Keratinocyte (primary cell): ENCODE measurements around the gene ZFPL1. TPM values are rescaled to one million over a fixed set of nuclear protein-coding genes. Genes with fewer than 3 reads are reported as not detected.

Experiments used
- DNase-seq: peaks from one replicate; pipeline ENCODE4 v3.0.0-alpha.2; 2011; ENCODE audit warnings: low read depth, missing footprints, low spot score
- FAIRE-seq: peaks from 2 replicates; lab custom pipeline; 2011; peaks lifted over from hg19 to GRCh38; lab: Jason Lieb, UNC
- H2AFZ ChIP-seq: 2 replicates; pipeline ENCODE4 v1.6.0; 2012; ENCODE audit warnings: low read length, control low read depth, inconsistent platforms; ENCODE audit not compliant: control insufficient read depth
- H3K27ac ChIP-seq: 2 replicates; pipeline ENCODE4 v1.5.1; 2011; ENCODE audit warnings: low read length; ENCODE audit not compliant: control insufficient read depth, insufficient read depth
- H3K27me3 ChIP-seq: 3 replicates; pipeline ENCODE4 v1.6.0; 2011; ENCODE audit warnings: low read length; ENCODE audit not compliant: control insufficient read depth, insufficient read depth; ENCODE audit errors: extremely low read depth
- H3K36me3 ChIP-seq, 2 experiments: 2 replicates in 1 of 2; 3 replicates in 1 of 2; pipeline ENCODE4 v1.5.1; 2011; ENCODE audit warnings: low read length in 2 of 2, mild to moderate bottlenecking in 1 of 2; ENCODE audit not compliant: control insufficient read depth in 2 of 2, insufficient read depth in 2 of 2; ENCODE audit errors: extremely low read depth in 1 of 2
- H3K4me1 ChIP-seq: 3 replicates; pipeline ENCODE4 v1.5.1; 2011; ENCODE audit warnings: low read length; ENCODE audit not compliant: control insufficient read depth, insufficient read depth; ENCODE audit errors: extremely low read depth
- H3K4me2 ChIP-seq: 3 replicates; pipeline ENCODE4 v1.6.0; 2011; ENCODE audit warnings: low read depth, low read length; ENCODE audit not compliant: control insufficient read depth, insufficient read depth; ENCODE audit errors: extremely low read depth
- H3K4me3 ChIP-seq, 3 experiments: fragments of 200-600 bp in 1 of 3; sonication (generic) in 1 of 3; 2 replicates in 2 of 3; 3 replicates in 1 of 3; pipeline ENCODE4 v1.5.1; 2011 to 2016; ENCODE audit warnings: low read length in 3 of 3, mild to moderate bottlenecking in 3 of 3, control low read depth in 2 of 3, inconsistent platforms in 1 of 3, low read depth in 1 of 3, mixed read lengths in 1 of 3, mixed run types in 1 of 3, moderate library complexity in 1 of 3; ENCODE audit not compliant: control insufficient read depth in 2 of 3, insufficient read depth in 2 of 3; ENCODE audit errors: extremely low read depth in 1 of 3
- H3K79me2 ChIP-seq: 2 replicates; pipeline ENCODE4 v1.6.0; 2012; ENCODE audit warnings: low read length; ENCODE audit not compliant: control insufficient read depth, insufficient read depth
- H3K9ac ChIP-seq: 3 replicates; pipeline ENCODE4 v1.6.0; 2011; ENCODE audit warnings: low read length; ENCODE audit not compliant: control insufficient read depth, insufficient read depth; ENCODE audit errors: extremely low read depth
- H3K9me1 ChIP-seq: 3 replicates; pipeline ENCODE4 v1.6.0; 2011; ENCODE audit warnings: low read length; ENCODE audit not compliant: control insufficient read depth, insufficient read depth; ENCODE audit errors: extremely low read depth
- H3K9me3 ChIP-seq: 2 replicates; pipeline ENCODE4 v1.5.1; 2012; ENCODE audit warnings: low read depth, low read length; ENCODE audit not compliant: control insufficient read depth
- H4K20me1 ChIP-seq: 3 replicates; pipeline ENCODE4 v1.6.0; 2011; ENCODE audit warnings: low read length; ENCODE audit not compliant: control insufficient read depth, insufficient read depth; ENCODE audit errors: extremely low read depth
- EZH2 ChIP-seq: IDR thresholded peaks from one replicate; pipeline ENCODE4 v1.6.1; 2012; ENCODE audit warnings: inconsistent platforms, mild to moderate bottlenecking, low read length, moderate library complexity
- dilution Hi-C: fragments of 300-500 bp; cut with MboI; formaldehyde crosslinking; loops from one replicate; pipeline ENCODE4 v1.7.0; 2020; ENCODE audit warnings: low sequenced_read_pairs; ENCODE audit not compliant: extremely low pct_ligation_motif_present
- polyA plus RNA-seq, 5 experiments: library from polyadenylated mRNA; depleted of rRNA in 3 of 5; stranded (reverse) in 3 of 5; stranded (forward) in 1 of 5; unstranded in 1 of 5; fragments of >200 nt; gene quantifications; 1 replicate in 1 of 5; 2 replicates in 3 of 5; 3 replicates in 1 of 5; pipeline versions ENCODE4 v1.2.1 to v1.2.3, GENCODE V29; 2011 to 2012; ENCODE audit warnings: missing spikeins in 2 of 5, low read depth in 1 of 5, low replicate concordance in 1 of 5
- TF ChIP-seq, protein P1 (sequence below), 3 experiments: IDR thresholded peaks in 1 of 3; conservative IDR thresholded peaks in 1 of 3; optimal IDR thresholded peaks in 1 of 3; 2 replicates in 2 of 3; 3 replicates in 1 of 3; pipeline versions ENCODE3 to v1.5.1; 2011; ENCODE audit warnings: low read length in 3 of 3, mild to moderate bottlenecking in 3 of 3, moderate library complexity in 2 of 3, control low read depth in 1 of 3, inconsistent platforms in 1 of 3; ENCODE audit not compliant: insufficient read depth in 2 of 3; ENCODE audit errors: extremely low read depth in 1 of 3

ZFPL1 gene
- polyA plus RNA-seq, 1 donor (not counting 4 experiments of a cell fraction or from before 2014, with no cell fraction given) = 15.0 TPM

DNA sequence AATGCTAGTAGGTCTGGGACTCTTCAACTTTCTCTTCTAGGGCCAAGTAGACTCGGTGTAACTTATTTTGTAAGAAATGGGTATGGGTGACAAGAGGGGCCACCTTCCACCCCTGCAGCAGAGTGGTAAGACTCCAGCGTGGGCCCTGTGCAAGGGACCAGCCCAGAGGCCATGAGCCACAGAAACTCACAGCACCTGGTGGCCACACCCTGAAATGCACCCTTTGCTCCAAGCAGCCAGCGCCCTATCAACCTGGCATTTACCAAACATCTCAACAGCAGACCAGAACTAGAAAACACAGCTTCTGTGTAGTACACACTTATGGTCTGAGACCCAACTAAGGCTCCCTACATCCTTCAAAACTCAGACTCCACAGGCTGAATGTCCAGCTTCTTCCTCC lies 5.9 kb upstream of the ZFPL1 start:
- peaks cover 20% of the 10 kb centered on the region for H3K4me1 ChIP-seq
- peaks cover 3% of the 10 kb centered on the region for H3K9me1 ChIP-seq
- no peaks in the 10 kb centered on the region for H3K27me3 ChIP-seq
- DNase-seq (no peak), FAIRE-seq (no peak)
- peak overlapping the region; percentile 41 for H2AFZ ChIP-seq
- peaks cover 39% of the 10 kb centered on the region for H3K79me2 ChIP-seq
- no peaks in the 10 kb centered on the region for H4K20me1 ChIP-seq
- H3K36me3 ChIP-seq = peaks cover 0 to 31% of the 10 kb centered on the region in 2 experiments
- no peak for TF ChIP-seq EZH2
- TF ChIP-seq, protein P1, sequence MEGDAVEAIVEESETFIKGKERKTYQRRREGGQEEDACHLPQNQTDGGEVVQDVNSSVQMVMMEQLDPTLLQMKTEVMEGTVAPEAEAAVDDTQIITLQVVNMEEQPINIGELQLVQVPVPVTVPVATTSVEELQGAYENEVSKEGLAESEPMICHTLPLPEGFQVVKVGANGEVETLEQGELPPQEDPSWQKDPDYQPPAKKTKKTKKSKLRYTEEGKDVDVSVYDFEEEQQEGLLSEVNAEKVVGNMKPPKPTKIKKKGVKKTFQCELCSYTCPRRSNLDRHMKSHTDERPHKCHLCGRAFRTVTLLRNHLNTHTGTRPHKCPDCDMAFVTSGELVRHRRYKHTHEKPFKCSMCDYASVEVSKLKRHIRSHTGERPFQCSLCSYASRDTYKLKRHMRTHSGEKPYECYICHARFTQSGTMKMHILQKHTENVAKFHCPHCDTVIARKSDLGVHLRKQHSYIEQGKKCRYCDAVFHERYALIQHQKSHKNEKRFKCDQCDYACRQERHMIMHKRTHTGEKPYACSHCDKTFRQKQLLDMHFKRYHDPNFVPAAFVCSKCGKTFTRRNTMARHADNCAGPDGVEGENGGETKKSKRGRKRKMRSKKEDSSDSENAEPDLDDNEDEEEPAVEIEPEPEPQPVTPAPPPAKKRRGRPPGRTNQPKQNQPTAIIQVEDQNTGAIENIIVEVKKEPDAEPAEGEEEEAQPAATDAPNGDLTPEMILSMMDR (optimal IDR thresholded peaks at IDR 0.05 in 1 of 3, IDR thresholded peaks at IDR 0.05 in 1 of 3, conservative IDR thresholded peaks at IDR 0.05 in 1 of 3; ENCODE audit: extremely low read depth in 1 of 3, insufficient read depth in 2 of 3, low read length in 3 of 3) = peak; percentile 83 to 86 (median 85)
- dilution Hi-C loops = no loop called here
- no peak overlapping the region for H3K4me3 ChIP-seq
- H3K4me2 ChIP-seq = no peak overlapping the region
- H3K9me3 ChIP-seq = no peaks in the 10 kb centered on the region
- no peak overlapping the region for H3K27ac ChIP-seq
- no peak overlapping the region for H3K9ac ChIP-seq

DNA sequence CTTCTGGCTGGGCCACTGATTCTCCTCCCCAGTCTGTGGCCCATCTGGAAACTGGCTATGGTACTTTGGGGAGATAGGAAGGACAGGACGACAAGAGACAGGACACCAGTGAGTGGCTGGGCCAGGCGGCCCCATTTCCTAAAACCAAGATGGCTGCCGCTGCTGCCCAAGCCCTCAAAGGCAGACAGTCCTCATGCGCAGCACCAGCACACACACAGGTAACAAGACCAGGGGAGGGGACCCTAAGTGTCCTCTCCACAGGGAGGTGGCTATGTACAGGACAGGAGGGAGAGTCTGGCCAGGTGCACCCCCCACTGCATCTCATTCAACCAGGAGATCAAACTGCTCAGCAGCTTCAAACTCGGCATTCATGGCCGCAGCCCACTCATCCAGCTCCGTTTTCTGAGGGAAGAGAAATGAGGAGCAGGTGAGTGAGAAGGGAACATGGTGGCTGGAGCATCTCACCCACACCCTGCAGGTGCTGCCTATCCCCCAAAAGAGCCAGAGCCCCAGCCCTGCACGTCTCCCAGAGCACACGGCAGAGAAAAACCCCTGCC lies 5.2 kb upstream of the ZFPL1 start:
- TF ChIP-seq EZH2 = no peak
- TF ChIP-seq, protein P1 (optimal IDR thresholded peaks at IDR 0.05 in 1 of 3, IDR thresholded peaks at IDR 0.05 in 1 of 3, conservative IDR thresholded peaks at IDR 0.05 in 1 of 3; ENCODE audit: extremely low read depth in 1 of 3, insufficient read depth in 2 of 3, low read length in 3 of 3) = no peak
- Histone ChIP-seq H3K27ac (no peak overlapping the region), H3K27me3 (no peaks in the 10 kb centered on the region), H3K36me3 (peaks cover 0 to 31% of the 10 kb centered on the region in 2 experiments), H3K9ac (no peak overlapping the region), H3K9me3 (no peaks in the 10 kb centered on the region), H3K79me2 (peaks cover 46% of the 10 kb centered on the region), H3K9me1 (peaks cover 3% of the 10 kb centered on the region), H3K4me2 (no peak overlapping the region), H2AFZ (no peak overlapping the region), H4K20me1 (no peaks in the 10 kb centered on the region), H3K4me1 (peaks cover 22% of the 10 kb centered on the region), H3K4me3 (no peak overlapping the region)
- no peak for FAIRE-seq
- dilution Hi-C loops = no loop called here
- DNase-seq = no peak
